ENCODE data around the gene LRRC37B.
"Not testable (repeated sequence)": the region's sequence is repeated elsewhere in the genome, so short reads cannot be mapped to it uniquely, and the experiment has no call there.

Gene LRRC37B

GRCh38 chr17:32042266-32042665, 35.1 kb downstream of the LRRC37B start:
- DNase-seq: not testable (repeated sequence)

DNA sequence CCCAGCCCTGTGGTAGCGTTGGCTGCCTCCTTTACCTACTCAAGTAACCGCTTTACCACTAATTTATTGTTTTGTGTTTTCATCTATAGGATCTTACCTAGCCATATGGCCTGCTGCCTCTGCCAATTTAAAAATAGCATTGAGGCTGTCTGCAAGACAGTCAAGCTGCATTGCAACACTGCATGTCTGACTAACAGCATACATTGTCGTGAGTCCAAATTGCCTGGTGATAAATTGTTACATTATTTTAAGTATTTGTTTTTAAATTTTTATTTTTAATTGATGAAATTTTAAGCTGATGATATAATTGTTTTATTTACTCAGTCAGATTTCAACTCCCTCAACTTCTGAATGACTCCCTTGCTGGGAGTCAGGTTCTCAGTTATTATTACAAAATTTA, 38.4 kb downstream of the LRRC37B start:
- not testable (repeated sequence) for DNase-seq

DNA sequence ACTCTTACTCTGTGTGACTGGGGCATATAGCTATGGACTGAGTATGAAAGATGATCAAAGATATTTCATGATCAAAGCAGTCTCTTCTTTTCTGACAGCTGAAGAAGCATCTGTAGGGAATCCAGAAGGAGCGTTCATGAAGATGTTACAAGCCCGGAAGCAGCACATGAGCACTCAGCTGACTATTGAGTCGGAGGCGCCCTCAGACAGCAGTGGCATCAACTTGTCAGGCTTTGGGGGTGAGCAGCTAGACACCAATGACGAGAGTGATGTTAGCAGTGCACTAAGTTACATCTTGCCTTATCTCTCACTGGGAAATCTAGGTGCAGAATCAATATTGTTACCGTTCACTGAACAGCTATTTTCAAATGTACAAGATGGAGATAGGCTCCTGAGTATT, 40.5 kb downstream of the LRRC37B start:
- DNase-seq: not testable (repeated sequence)

DNA sequence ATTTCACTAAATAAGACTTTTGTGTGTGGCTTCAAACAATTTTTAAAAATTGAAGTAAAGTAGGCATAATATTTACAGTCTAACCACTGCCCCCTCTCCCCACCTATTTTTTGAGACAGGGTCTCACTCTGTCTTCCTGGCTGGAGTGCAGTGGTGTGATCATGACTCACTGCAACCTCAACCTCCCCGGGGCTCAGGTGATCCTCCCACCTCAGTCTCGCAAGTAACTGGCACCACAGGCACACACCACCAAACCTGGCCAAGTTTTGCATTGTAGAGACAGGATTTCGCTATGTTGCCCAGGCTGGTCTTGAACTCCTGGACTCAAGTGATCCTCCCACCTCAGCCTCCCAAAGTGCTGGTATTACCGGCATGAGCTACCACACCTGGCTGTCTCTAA, 47.8 kb downstream of the LRRC37B start:
- not testable (repeated sequence) for DNase-seq

DNA sequence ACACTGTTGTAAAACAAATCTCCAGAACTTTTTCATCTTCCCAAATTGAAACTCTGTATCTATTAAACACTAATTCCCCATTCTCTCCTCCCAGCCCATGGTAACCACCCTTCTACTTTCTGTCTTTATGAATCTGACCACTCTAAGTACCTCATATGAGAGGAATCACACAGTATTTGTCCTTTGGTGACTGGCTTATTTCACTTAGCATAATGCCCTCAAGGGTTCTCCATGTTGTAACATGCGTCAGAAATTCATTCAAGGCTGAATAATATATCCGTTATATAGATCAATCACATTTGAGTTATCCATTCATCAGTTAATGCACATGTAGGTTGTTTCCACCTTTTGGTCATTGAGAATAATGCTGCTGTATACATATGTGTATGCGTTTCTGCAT, 48.2 kb downstream of the LRRC37B start:
- not testable (repeated sequence) for DNase-seq

DNA sequence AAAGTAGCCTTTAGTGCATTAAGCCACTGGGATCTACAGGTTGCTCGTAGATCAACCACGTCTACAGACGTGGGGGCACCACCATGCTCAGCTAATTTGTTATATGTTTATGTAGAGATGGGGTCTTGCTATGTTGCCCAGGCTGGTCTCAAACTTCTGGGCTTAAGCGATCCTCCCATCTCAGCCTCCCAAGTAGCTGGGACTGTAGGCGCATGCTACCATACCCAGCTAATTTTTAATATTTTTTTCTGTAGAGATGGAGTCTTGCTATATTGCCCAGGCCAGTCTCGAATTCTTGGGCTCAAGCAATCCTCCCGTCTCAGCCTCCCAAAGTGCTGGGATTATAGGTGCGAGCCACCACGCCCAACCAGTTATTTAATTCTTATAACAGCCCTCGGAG, 49.3 kb downstream of the LRRC37B start:
- DNase-seq: not testable (repeated sequence)

DNA sequence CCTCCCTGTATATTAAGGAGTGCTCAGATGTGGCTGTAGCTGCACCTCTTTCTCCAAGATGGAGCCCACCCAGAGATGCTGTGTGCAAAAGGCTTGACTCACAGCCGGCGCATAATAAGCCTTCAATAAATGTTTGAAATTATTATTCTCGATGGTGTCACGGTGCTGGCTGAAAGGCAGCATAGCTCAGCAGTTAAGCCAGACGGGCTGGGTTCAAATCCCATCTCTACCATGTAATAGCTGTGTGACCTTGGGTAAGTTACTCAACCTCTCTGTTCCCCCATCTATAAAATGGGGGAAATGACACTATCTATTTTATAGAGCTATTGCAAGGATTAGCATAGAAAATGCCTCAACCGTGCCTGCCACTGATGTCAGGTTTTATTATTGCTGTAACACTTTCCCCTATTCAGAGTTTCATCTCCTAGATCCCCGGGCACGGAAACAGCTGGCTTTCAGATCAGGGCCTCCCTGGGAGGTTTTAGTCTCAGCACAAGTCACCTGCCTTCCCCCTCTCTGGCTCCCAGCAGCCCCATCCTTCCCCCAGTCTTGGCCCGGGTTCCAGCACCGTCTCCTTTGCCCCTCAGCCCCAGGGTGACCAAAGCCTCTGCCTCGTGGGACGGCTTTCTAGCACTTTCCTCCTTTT, 50.4 kb downstream of the LRRC37B start:
- DNase-seq: not testable (repeated sequence)

GRCh38 chr17:32060695-32061094, 53.5 kb downstream of the LRRC37B start:
- not testable (repeated sequence) for DNase-seq

GRCh38 chr17:32061840-32062239, 54.7 kb downstream of the LRRC37B start:
- not testable (repeated sequence) for DNase-seq

DNA sequence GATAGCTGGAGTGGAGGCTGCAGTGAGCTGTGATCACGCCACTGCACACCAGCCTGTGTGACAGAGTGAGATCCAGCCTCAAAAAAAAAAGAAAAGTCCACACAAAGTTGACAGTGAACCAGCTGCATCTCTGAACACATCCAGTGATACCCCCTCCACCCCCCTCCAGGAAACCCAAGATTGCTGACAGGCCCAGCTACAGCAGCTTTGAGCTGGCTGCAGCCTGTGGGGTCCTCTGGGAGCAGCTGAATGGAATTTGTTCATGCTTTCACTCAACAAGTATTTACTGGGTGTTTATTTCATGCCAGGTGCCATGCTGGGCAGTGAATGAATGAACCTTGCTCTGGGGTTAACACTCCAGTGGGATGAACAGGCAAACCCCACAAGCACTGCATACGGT, 56.9 kb downstream of the LRRC37B start:
- DNase-seq: not testable (repeated sequence)

- not testable (repeated sequence) for DNase-seq
These were observed 59.0 kb downstream of the LRRC37B start for GRCh38 chr17:32066123-32066680.

DNA sequence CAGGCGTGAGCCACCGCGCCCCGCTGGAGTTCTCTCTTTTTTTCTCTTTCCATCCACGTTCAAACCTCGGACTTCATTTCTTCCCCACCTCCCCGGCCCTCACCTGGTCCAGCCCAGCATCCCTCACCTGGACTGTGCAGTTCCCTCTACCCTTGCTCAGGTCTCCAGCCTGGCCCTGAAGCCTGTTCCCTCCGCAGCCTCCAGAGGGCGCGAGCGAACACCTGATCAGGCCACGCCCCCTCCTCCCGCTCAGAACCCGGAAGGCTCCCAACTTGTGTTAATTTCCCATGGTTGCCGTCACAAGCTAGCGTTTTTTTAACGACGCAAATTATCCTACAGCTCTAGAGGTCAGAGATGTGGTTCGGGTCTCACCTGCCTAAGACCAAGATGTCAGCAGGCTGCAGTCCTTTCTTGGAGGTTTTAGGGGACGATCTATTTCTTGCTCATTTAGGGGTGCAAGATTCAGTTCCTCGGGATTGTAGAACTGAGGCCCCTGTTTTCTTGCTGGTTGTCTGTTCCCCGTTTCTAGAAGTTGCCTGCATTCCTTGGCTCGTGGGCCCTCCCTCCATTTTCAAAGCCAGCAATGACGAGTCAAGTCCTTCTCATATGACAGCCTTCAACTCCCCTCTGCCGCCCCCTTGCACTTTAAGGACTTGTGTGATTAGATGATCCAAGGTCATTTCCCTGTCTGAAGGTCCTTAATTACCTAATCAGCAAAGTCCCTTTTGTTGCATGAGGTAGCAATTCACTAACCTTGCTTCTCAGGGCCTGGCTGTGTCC, 59.9 kb downstream of the LRRC37B start:
- peak; percentile 74 for DNase-seq

GRCh38 chr17:32069067-32069466, 61.9 kb downstream of the LRRC37B start:
- not testable (repeated sequence) for DNase-seq

- DNase-seq: peak; percentile 29
These were observed 64.8 kb downstream of the LRRC37B start for GRCh38 chr17:32071961-32072360.

DNA sequence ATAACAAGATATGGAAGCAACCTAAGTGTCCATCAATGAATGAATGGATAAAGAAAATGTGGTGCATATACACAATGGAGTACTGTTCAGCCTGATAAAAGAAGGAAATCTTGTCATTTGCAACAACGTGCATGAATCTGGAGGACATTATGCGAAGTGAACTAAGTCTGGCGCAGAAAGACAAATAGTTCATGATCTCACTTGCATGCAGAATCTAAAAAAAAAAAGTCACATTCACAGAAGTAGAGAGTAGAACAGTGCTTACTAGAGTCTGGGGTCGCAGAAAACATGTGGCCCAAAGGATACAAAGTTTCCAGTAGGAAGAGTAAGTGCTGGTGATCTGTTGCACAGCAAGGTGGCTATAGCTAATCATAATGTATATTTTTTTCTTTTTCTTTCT, 65.9 kb downstream of the LRRC37B start:
- not testable (repeated sequence) for DNase-seq

DNA sequence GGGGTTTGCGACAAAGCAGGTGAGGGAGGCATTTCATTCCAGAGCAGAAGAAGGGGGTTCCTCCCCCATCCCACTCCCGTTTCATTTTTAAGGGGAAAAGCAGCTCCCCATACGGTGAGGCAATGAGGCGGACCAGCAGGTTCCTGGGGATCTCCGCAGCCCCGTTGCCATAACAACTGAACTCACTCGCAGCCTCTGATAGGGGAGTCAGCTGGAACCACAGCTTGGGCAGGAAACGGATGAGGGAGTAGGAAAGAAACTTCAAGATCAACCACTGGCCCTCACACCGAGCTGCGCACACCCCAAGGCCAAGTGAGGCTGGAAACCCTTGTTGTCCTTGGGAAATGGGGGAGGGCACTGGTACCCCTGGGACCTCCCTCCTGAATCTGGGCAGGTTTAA, 72.6 kb downstream of the LRRC37B start:
- DNase-seq: peak; percentile 88

GRCh38 chr17:32083550-32083979, 76.4 kb downstream of the LRRC37B start:
- DNase-seq: not testable (repeated sequence)

DNA sequence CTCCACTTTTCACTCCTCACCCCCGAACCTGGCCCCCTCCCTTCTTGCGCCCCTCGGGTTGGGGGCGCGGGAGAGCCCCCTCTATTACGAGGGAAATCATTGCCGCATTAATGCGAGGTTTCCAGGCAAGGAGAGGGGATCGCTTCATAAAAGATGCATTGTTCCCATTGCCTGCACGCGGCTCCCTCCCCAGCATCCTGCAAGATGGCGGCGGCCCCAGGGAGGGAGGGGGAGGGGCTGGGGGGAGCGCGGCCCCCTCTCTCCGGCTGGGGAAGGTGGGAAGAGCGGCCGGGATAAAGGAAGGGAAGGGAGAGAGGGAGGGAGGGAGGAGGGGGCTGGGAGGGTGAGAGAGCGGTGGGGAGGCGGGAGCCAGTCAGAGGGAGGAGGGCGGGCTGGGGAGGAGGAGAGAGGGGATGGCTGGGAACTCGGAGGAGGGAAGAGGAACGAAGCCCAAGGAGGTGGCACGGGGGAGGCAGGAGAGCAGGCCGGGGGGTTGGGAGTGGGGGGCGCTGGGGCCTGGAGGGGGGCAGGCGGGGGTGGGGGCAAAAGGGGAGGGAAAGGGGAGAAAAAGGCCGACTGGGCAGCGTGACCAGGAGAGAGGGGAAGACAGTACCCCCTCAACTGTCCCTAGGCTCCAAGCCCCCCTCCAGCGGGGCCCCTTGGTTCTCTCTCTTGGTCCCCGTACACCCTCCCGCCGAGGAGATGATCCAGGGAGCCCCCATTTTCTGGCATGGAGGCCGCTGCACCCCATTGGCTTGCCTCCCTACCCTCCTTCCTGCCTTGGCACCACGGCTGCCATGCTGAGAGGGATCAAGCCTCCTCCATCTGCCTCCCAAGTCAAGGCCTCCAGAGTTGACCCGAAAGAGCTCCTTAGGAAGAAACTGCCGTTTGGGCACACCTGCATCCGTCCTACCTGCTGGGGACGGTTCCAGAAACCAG, 77.1 kb downstream of the LRRC37B start:
- DNase-seq: not testable (repeated sequence)

DNA sequence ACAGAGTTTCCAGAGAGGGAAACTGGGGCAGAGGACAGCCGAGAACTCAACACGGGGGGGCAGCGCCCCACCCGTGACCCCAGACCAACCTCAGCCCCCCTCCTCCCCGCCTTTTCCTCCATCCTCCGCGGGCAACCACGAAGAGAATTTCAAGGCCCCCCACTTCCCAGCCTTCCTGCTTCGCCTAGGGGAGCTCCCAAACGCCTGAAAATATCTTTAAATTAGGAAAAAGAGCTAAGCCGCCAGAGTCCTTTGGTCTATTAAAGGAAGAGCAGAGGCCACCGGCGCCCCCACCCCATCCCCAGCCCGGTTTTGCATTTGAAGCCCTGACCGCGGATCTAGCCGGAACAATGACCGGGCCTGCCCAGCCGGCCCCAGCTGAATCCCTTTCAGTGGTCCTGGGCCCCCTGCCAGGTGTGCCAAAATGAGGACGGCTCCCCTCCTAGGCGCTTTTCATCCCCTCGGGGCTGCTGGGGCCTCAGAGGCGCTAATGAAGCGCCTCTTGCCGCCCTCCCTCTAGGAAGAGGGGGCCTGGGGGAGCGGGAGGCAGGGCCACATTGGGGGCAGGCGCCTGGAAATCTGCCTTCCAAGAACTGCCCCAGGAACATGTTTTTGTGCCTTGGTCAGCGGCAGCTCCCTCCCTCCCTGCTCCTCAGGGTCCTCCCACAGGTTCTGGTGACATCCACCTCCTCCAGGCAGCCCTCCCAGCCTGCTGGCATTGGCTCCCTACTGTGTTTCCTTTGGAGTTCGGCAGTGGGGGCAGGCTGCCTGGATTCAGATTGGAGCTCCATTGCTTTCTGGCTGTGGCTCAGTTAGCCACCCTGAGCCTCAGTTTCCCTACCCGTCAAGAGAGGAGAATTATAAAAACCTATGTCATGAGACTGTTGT, 78.0 kb downstream of the LRRC37B start:
- not testable (repeated sequence) for DNase-seq

GRCh38 chr17:32086833-32087232, 79.7 kb downstream of the LRRC37B start:
- not testable (repeated sequence) for DNase-seq

GRCh38 chr17:32092062-32092461, 84.9 kb downstream of the LRRC37B start:
- DNase-seq: not testable (repeated sequence)

DNA sequence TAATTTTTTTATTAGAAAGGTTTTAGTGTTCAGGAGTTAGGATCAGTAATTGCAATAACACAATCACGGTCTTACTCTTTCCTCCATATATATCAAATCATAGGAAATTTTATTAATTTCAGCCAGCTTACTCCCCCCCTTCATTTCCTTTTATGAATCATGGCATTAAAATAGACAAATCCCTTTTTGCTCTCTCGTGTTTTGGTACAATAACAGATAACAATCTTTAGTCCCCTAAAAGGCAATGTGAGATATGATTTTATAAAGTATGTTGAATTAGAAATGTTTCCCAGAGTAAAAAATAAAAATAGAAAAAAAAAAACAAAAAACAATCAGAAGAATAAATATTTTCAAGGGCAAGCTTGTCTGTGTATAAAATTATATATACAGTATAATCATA, 92.5 kb downstream of the LRRC37B start:
- DNase-seq: no peak
